Measurements from ENCODE around the gene HID1. TPM values are rescaled to one million over a fixed set of nuclear protein-coding genes. Genes with fewer than 3 reads are reported as not detected.
A peak's percentile ranks its signal among the peaks of the same experiment; 100 is the strongest.
"Not testable (repeated sequence)": the region's sequence is repeated elsewhere in the genome, so short reads cannot be mapped to it uniquely, and the experiment has no call there.

HID1 gene
- total RNA-seq, 2 donors from 2014 or later: 1.6 to 2.8 TPM

- Mint-ChIP-seq H3K9me3 (no peaks in the 10 kb centered on the region), H3K27ac (no peak overlapping the region), H3K36me3 (no peaks in the 10 kb centered on the region)
- no peak for DNase-seq (ENCODE audit: low spot score in 2 of 2)
- no peak for ATAC-seq
These were observed 31.4 kb upstream of the HID1 start for GRCh38 chr17:75003957-75004355.

- Mint-ChIP-seq H3K27ac (no peak overlapping the region), H3K36me3 (no peaks in the 10 kb centered on the region), H3K9me3 (no peaks in the 10 kb centered on the region)
- DNase-seq (ENCODE audit: low spot score in 2 of 2) (no peak), ATAC-seq (no peak)
These were observed 30.8 kb upstream of the HID1 start for GRCh38 chr17:75003070-75003956.

GRCh38 chr17:75001915-75002843 is 29.6 kb upstream of the HID1 start:
- Mint-ChIP-seq H3K36me3 (no peaks in the 10 kb centered on the region), H3K9me3 (no peaks in the 10 kb centered on the region), H3K27ac (no peak overlapping the region)
- no peak for ATAC-seq
- no peak for DNase-seq (ENCODE audit: low spot score in 2 of 2)

GRCh38 chr17:74999523-74999922 is 27.0 kb upstream of the HID1 start:
- no peak overlapping the region for H3K27ac Mint-ChIP-seq
- no peaks in the 10 kb centered on the region for H3K9me3 Mint-ChIP-seq
- H3K36me3 Mint-ChIP-seq: no peaks in the 10 kb centered on the region
- DNase-seq (ENCODE audit: low spot score in 2 of 2) (no peak), ATAC-seq (no peak)

GRCh38 chr17:74998783-74999182 is 26.2 kb upstream of the HID1 start:
- Mint-ChIP-seq H3K27ac (no peak overlapping the region), H3K9me3 (no peaks in the 10 kb centered on the region), H3K36me3 (no peaks in the 10 kb centered on the region)
- ATAC-seq: no peak
- no peak for DNase-seq (ENCODE audit: low spot score in 2 of 2)

GRCh38 chr17:74995847-74996246 is 23.3 kb upstream of the HID1 start:
- Mint-ChIP-seq H3K27ac (peak overlapping the region in 1 of 2 donors; percentile 17), H3K9me3 (no peaks in the 10 kb centered on the region), H3K36me3 (no peaks in the 10 kb centered on the region)
- DNase-seq (ENCODE audit: low spot score in 2 of 2): no peak
- no peak for ATAC-seq

- no peaks in the 10 kb centered on the region for H3K9me3 Mint-ChIP-seq
- DNase-seq (ENCODE audit: low spot score in 2 of 2) (no peak), ATAC-seq (no peak)
- no peak overlapping the region for H3K27ac Mint-ChIP-seq
- no peaks in the 10 kb centered on the region for H3K36me3 Mint-ChIP-seq
These were observed 21.9 kb upstream of the HID1 start for GRCh38 chr17:74994440-74994839.

- DNase-seq (ENCODE audit: low spot score in 2 of 2) (no peak), ATAC-seq (no peak)
- Mint-ChIP-seq H3K36me3 (no peaks in the 10 kb centered on the region), H3K9me3 (no peaks in the 10 kb centered on the region), H3K27ac (no peak overlapping the region)
These were observed 19.7 kb upstream of the HID1 start for GRCh38 chr17:74992223-74992622.

GRCh38 chr17:74990581-74991105 is 18.1 kb upstream of the HID1 start:
- no peak overlapping the region for H3K27ac Mint-ChIP-seq
- ATAC-seq (no peak), DNase-seq (ENCODE audit: low spot score in 2 of 2) (no peak)
- no peaks in the 10 kb centered on the region for H3K9me3 Mint-ChIP-seq
- H3K36me3 Mint-ChIP-seq: no peaks in the 10 kb centered on the region

GRCh38 chr17:74987909-74988711 is 15.6 kb upstream of the HID1 start:
- H3K27ac Mint-ChIP-seq: no peak overlapping the region
- DNase-seq (ENCODE audit: low spot score in 2 of 2) (peak in 1 of 2 donors; percentile 34), ATAC-seq (peak; percentile 63 to 64)
- H3K9me3 Mint-ChIP-seq: no peaks in the 10 kb centered on the region
- H3K36me3 Mint-ChIP-seq: no peaks in the 10 kb centered on the region

GRCh38 chr17:74987418-74987908 is 14.9 kb upstream of the HID1 start, which contains the start of gene CDR2L:
Gene CDR2L (plus strand): TSS chr17:74987632. CDS start chr17:74988044, 412 bp downstream.
- H3K36me3 Mint-ChIP-seq: no peaks in the 10 kb centered on the region
- H3K27ac Mint-ChIP-seq: no peak within 1 kb of the TSS
- peak; percentile 97 to 98 for ATAC-seq

GRCh38 chr17:74986206-74986576 is 13.6 kb upstream of the HID1 start:
- no peaks in the 10 kb centered on the region for H3K9me3 Mint-ChIP-seq
- ATAC-seq: no peak
- no peak overlapping the region for H3K27ac Mint-ChIP-seq

More at GRCh38 chr17:74987418-74987908, 14.9 kb upstream of the HID1 start, which contains the start of gene CDR2L:
- no peaks in the 10 kb centered on the region for H3K9me3 Mint-ChIP-seq
- peak; percentile 91 to 95 for DNase-seq (ENCODE audit: low spot score in 2 of 2)

GRCh38 chr17:74982663-74983313 is 10.2 kb upstream of the HID1 start:
- not testable (repeated sequence) for H3K27ac Mint-ChIP-seq; H3K36me3 Mint-ChIP-seq; H3K9me3 Mint-ChIP-seq; ATAC-seq; DNase-seq (ENCODE audit: low spot score in 2 of 2)

More at GRCh38 chr17:74986206-74986576, 13.6 kb upstream of the HID1 start:
- no peak for DNase-seq (ENCODE audit: low spot score in 2 of 2)
- no peaks in the 10 kb centered on the region for H3K36me3 Mint-ChIP-seq

GRCh38 chr17:74981979-74982662 is 9.6 kb upstream of the HID1 start:
- H3K27ac Mint-ChIP-seq: peak overlapping the region in 1 of 2 donors; percentile 64

More at GRCh38 chr17:74981979-74982662, 9.6 kb upstream of the HID1 start:
- ATAC-seq (peak; percentile 92 to 99), DNase-seq (ENCODE audit: low spot score in 2 of 2) (peak; percentile 82 to 86)
- H3K36me3 Mint-ChIP-seq: no peaks in the 10 kb centered on the region
- no peaks in the 10 kb centered on the region for H3K9me3 Mint-ChIP-seq
